ENCODE measurements around the gene GUCY1A2.

The GUCY1A2 gene

DNA sequence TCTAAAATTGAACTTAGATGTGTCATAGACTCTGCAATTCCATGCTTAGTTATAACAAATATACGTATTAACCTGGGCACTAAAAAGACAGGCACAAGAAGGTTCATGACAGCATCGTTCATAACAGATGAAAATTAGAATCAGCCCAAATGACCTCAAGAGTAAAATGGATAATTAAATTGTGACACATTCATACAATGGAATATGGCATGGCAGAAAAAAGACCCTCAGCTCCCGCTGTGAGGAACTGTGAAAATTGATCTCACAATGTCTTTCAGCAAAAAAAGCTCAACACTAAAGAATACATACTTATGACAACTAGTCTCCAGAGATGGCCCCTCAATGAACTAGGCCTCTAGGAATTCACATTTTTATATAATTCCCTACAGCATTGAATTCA is 386.0 kb downstream of the GUCY1A2 start:
- DNase-seq (ENCODE audit: insufficient read length, low spot score) (no peak), FAIRE-seq (no peak)
- TF ChIP-seq POLR2AphosphoS5 (IDR thresholded peaks at IDR 0.05; ENCODE audit: low read depth, low read length) (no peak), PAX5 (IDR thresholded peaks at IDR 0.05; ENCODE audit: insufficient read depth, low read length, severe bottlenecking) (no peak), SPI1 (IDR thresholded peaks at IDR 0.05; ENCODE audit: low read depth, low read length) (no peak), TAF1 (IDR thresholded peaks at IDR 0.05; ENCODE audit: low read depth, low read length) (no peak), POU2F2 (IDR thresholded peaks at IDR 0.05; ENCODE audit: low read depth, low read length) (no peak), POLR2A (IDR thresholded peaks at IDR 0.05; ENCODE audit: low read depth, low read length) (no peak)

DNA sequence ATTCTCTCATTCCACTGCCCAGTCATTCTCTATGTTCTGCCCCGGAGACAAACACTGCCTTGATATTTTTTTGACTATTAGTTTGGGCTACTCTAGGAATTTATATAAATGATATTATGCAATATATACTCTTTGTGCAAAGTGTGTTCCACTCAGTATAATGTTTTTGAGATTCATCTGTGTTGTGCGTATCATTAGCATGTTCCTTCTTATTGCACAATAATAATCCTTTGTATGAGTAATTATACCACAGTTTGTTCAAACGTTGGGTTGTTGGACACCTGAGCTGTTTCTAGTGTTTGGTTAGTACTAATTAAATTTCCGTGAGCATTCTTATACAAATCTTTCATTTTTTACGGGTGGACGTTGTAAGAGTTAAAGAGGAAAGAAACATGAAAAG is 390.6 kb downstream of the GUCY1A2 start:
- TF ChIP-seq TAF1 (IDR thresholded peaks at IDR 0.05; ENCODE audit: low read depth, low read length): no peak
- no peak for TF ChIP-seq POLR2A (IDR thresholded peaks at IDR 0.05; ENCODE audit: low read depth, low read length)
- no peak for TF ChIP-seq POLR2AphosphoS5 (IDR thresholded peaks at IDR 0.05; ENCODE audit: low read depth, low read length)
- no peak for TF ChIP-seq SPI1 (IDR thresholded peaks at IDR 0.05; ENCODE audit: low read depth, low read length)
- TF ChIP-seq PAX5 (IDR thresholded peaks at IDR 0.05; ENCODE audit: insufficient read depth, low read length, severe bottlenecking): no peak
- no peak for TF ChIP-seq POU2F2 (IDR thresholded peaks at IDR 0.05; ENCODE audit: low read depth, low read length)
- no peak for FAIRE-seq
- DNase-seq (ENCODE audit: insufficient read length, low spot score): no peak

DNA sequence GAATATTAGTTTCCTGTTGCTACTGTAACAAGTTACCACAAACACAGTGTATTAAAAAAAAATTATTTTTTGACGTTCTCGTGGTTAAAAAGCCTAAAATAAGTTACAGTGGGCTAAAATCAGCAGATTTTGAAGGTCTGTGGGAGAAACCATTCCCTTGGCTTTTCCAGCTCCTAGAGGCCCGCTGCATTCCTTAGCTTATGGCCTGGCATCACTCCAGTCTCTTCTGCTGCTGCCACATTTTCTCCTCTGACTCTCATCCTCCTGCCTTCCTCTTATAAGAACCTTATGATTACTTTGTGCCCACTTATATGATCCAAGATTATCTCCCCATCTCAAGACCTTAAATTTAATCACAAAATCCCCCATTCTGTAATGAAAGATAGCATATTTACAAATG is 392.7 kb downstream of the GUCY1A2 start:
- no peak for TF ChIP-seq SPI1 (IDR thresholded peaks at IDR 0.05; ENCODE audit: low read depth, low read length)
- no peak for TF ChIP-seq PAX5 (IDR thresholded peaks at IDR 0.05; ENCODE audit: insufficient read depth, low read length, severe bottlenecking)
- TF ChIP-seq TAF1 (IDR thresholded peaks at IDR 0.05; ENCODE audit: low read depth, low read length): no peak
- no peak for TF ChIP-seq POU2F2 (IDR thresholded peaks at IDR 0.05; ENCODE audit: low read depth, low read length)
- TF ChIP-seq POLR2A (IDR thresholded peaks at IDR 0.05; ENCODE audit: low read depth, low read length): no peak
- TF ChIP-seq POLR2AphosphoS5 (IDR thresholded peaks at IDR 0.05; ENCODE audit: low read depth, low read length): no peak
- FAIRE-seq (no peak), DNase-seq (ENCODE audit: insufficient read length, low spot score) (no peak)

DNA sequence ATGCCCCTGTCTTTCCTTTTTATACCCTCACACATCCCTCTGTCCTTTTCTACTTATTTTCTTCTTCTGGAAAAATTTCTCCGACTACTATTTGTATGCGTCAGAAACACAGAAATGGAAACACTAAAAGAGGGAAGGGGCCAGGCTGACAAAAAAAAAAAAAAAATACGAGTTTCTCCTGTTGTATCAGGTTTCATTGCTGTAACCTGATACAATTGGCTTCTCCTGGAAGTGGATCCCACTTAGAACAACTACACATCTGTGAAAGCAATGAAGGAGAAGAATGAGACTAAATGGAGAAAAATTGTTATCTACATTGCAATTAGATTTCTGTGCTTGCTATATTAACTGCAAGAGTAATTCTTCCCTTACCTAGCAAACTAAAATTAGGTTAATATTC is 393.9 kb downstream of the GUCY1A2 start:
- no peak for FAIRE-seq

More for the DNA sequence above, 393.9 kb downstream of the GUCY1A2 start:
- TF ChIP-seq POLR2A (IDR thresholded peaks at IDR 0.05; ENCODE audit: low read depth, low read length) (no peak), POLR2AphosphoS5 (IDR thresholded peaks at IDR 0.05; ENCODE audit: low read depth, low read length) (no peak), PAX5 (IDR thresholded peaks at IDR 0.05; ENCODE audit: insufficient read depth, low read length, severe bottlenecking) (no peak), TAF1 (IDR thresholded peaks at IDR 0.05; ENCODE audit: low read depth, low read length) (no peak), SPI1 (IDR thresholded peaks at IDR 0.05; ENCODE audit: low read depth, low read length) (no peak), POU2F2 (IDR thresholded peaks at IDR 0.05; ENCODE audit: low read depth, low read length) (no peak)
- DNase-seq (ENCODE audit: insufficient read length, low spot score): no peak
